Keratinocyte (primary cell): ENCODE measurements around the gene RARS1. TPM values are rescaled to one million over a fixed set of nuclear protein-coding genes. Genes with fewer than 3 reads are reported as not detected.

ENCODE experiments used
- DNase-seq: peaks from one replicate; pipeline ENCODE4 v3.0.0-alpha.2; 2011; ENCODE audit warnings: low read depth, missing footprints, low spot score
- FAIRE-seq: peaks from 2 replicates; lab custom pipeline; 2011; peaks lifted over from hg19 to GRCh38; lab: Jason Lieb, UNC
- H2AFZ ChIP-seq: 2 replicates; pipeline ENCODE4 v1.6.0; 2012; ENCODE audit warnings: low read length, control low read depth, inconsistent platforms; ENCODE audit not compliant: control insufficient read depth
- H3K27ac ChIP-seq: 2 replicates; pipeline ENCODE4 v1.5.1; 2011; ENCODE audit warnings: low read length; ENCODE audit not compliant: control insufficient read depth, insufficient read depth
- H3K27me3 ChIP-seq: 3 replicates; pipeline ENCODE4 v1.6.0; 2011; ENCODE audit warnings: low read length; ENCODE audit not compliant: control insufficient read depth, insufficient read depth; ENCODE audit errors: extremely low read depth
- H3K36me3 ChIP-seq, 2 experiments: 2 replicates in 1 of 2; 3 replicates in 1 of 2; pipeline ENCODE4 v1.5.1; 2011; ENCODE audit warnings: low read length in 2 of 2, mild to moderate bottlenecking in 1 of 2; ENCODE audit not compliant: control insufficient read depth in 2 of 2, insufficient read depth in 2 of 2; ENCODE audit errors: extremely low read depth in 1 of 2
- H3K4me1 ChIP-seq: 3 replicates; pipeline ENCODE4 v1.5.1; 2011; ENCODE audit warnings: low read length; ENCODE audit not compliant: control insufficient read depth, insufficient read depth; ENCODE audit errors: extremely low read depth
- H3K4me2 ChIP-seq: 3 replicates; pipeline ENCODE4 v1.6.0; 2011; ENCODE audit warnings: low read depth, low read length; ENCODE audit not compliant: control insufficient read depth, insufficient read depth; ENCODE audit errors: extremely low read depth
- H3K4me3 ChIP-seq, 3 experiments: fragments of 200-600 bp in 1 of 3; sonication (generic) in 1 of 3; 2 replicates in 2 of 3; 3 replicates in 1 of 3; pipeline ENCODE4 v1.5.1; 2011 to 2016; ENCODE audit warnings: low read length in 3 of 3, mild to moderate bottlenecking in 3 of 3, control low read depth in 2 of 3, inconsistent platforms in 1 of 3, low read depth in 1 of 3, mixed read lengths in 1 of 3, mixed run types in 1 of 3, moderate library complexity in 1 of 3; ENCODE audit not compliant: control insufficient read depth in 2 of 3, insufficient read depth in 2 of 3; ENCODE audit errors: extremely low read depth in 1 of 3
- H3K79me2 ChIP-seq: 2 replicates; pipeline ENCODE4 v1.6.0; 2012; ENCODE audit warnings: low read length; ENCODE audit not compliant: control insufficient read depth, insufficient read depth
- H3K9ac ChIP-seq: 3 replicates; pipeline ENCODE4 v1.6.0; 2011; ENCODE audit warnings: low read length; ENCODE audit not compliant: control insufficient read depth, insufficient read depth; ENCODE audit errors: extremely low read depth
- H3K9me1 ChIP-seq: 3 replicates; pipeline ENCODE4 v1.6.0; 2011; ENCODE audit warnings: low read length; ENCODE audit not compliant: control insufficient read depth, insufficient read depth; ENCODE audit errors: extremely low read depth
- H3K9me3 ChIP-seq: 2 replicates; pipeline ENCODE4 v1.5.1; 2012; ENCODE audit warnings: low read depth, low read length; ENCODE audit not compliant: control insufficient read depth
- H4K20me1 ChIP-seq: 3 replicates; pipeline ENCODE4 v1.6.0; 2011; ENCODE audit warnings: low read length; ENCODE audit not compliant: control insufficient read depth, insufficient read depth; ENCODE audit errors: extremely low read depth
- CTCF ChIP-seq, 3 experiments: IDR thresholded peaks in 1 of 3; conservative IDR thresholded peaks in 1 of 3; optimal IDR thresholded peaks in 1 of 3; 2 replicates in 2 of 3; 3 replicates in 1 of 3; pipeline versions ENCODE3 to v1.5.1; 2011; ENCODE audit warnings: low read length in 3 of 3, mild to moderate bottlenecking in 3 of 3, moderate library complexity in 2 of 3, control low read depth in 1 of 3, inconsistent platforms in 1 of 3; ENCODE audit not compliant: insufficient read depth in 2 of 3; ENCODE audit errors: extremely low read depth in 1 of 3
- EZH2 ChIP-seq: IDR thresholded peaks from one replicate; pipeline ENCODE4 v1.6.1; 2012; ENCODE audit warnings: inconsistent platforms, mild to moderate bottlenecking, low read length, moderate library complexity
- dilution Hi-C: fragments of 300-500 bp; cut with MboI; formaldehyde crosslinking; loops from one replicate; pipeline ENCODE4 v1.7.0; 2020; ENCODE audit warnings: low sequenced_read_pairs; ENCODE audit not compliant: extremely low pct_ligation_motif_present
- polyA plus RNA-seq, 5 experiments: library from polyadenylated mRNA; depleted of rRNA in 3 of 5; stranded (reverse) in 3 of 5; stranded (forward) in 1 of 5; unstranded in 1 of 5; fragments of >200 nt; gene quantifications; 1 replicate in 1 of 5; 2 replicates in 3 of 5; 3 replicates in 1 of 5; pipeline versions ENCODE4 v1.2.1 to v1.2.3, GENCODE V29; 2011 to 2012; ENCODE audit warnings: missing spikeins in 2 of 5, low read depth in 1 of 5, low replicate concordance in 1 of 5

Gene RARS1
- polyA plus RNA-seq, 1 donor (not counting 4 experiments of a cell fraction or from before 2014, with no cell fraction given) = 128 TPM

DNA sequence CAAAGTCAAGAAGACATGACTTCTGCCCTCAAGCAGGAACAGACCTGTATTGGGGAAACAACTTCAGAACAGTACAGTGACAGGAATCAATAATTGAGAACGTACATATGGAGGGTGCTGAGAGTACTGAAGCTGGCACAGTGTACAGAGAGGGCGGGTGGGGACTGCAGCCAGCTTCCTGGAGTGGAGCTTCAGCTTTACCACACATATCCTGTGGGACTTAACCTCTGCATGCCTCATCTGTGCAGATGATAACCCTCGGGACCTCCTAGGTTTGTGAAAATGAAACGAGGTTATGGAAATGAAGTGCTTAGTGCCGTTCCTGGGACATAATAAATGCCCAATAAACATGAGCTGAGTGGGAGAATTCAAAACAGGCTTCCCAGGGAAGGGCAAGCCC, 22.1 kb upstream of the RARS1 start:
- dilution Hi-C loops = no loop called here
- Histone ChIP-seq H3K9ac (no peak overlapping the region), H3K9me1 (no peaks in the 10 kb centered on the region), H3K4me3 (no peak overlapping the region), H2AFZ (no peak overlapping the region), H4K20me1 (no peaks in the 10 kb centered on the region), H3K4me1 (no peaks in the 10 kb centered on the region), H3K79me2 (no peaks in the 10 kb centered on the region), H3K27me3 (no peaks in the 10 kb centered on the region), H3K27ac (no peak overlapping the region), H3K4me2 (no peak overlapping the region), H3K9me3 (no peaks in the 10 kb centered on the region), H3K36me3 (peaks cover 32 to 51% of the 10 kb centered on the region in 2 experiments)
- no peak for DNase-seq
- no peak for TF ChIP-seq CTCF (optimal IDR thresholded peaks at IDR 0.05 in 1 of 3, IDR thresholded peaks at IDR 0.05 in 1 of 3, conservative IDR thresholded peaks at IDR 0.05 in 1 of 3; ENCODE audit: extremely low read depth in 1 of 3, insufficient read depth in 2 of 3, low read length in 3 of 3)
- no peak for TF ChIP-seq EZH2
- no peak for FAIRE-seq

- Histone ChIP-seq H3K27ac (no peak overlapping the region), H3K9me1 (no peaks in the 10 kb centered on the region), H3K9me3 (no peaks in the 10 kb centered on the region), H4K20me1 (no peaks in the 10 kb centered on the region), H3K9ac (no peak overlapping the region), H3K4me1 (no peaks in the 10 kb centered on the region), H3K4me3 (no peak overlapping the region), H3K4me2 (no peak overlapping the region), H3K27me3 (no peaks in the 10 kb centered on the region), H3K36me3 (peaks cover 28 to 53% of the 10 kb centered on the region in 2 experiments), H2AFZ (no peak overlapping the region), H3K79me2 (no peaks in the 10 kb centered on the region)
- no peak for TF ChIP-seq CTCF (optimal IDR thresholded peaks at IDR 0.05 in 1 of 3, IDR thresholded peaks at IDR 0.05 in 1 of 3, conservative IDR thresholded peaks at IDR 0.05 in 1 of 3; ENCODE audit: extremely low read depth in 1 of 3, insufficient read depth in 2 of 3, low read length in 3 of 3)
- no peak for TF ChIP-seq EZH2
- FAIRE-seq (no peak), DNase-seq (no peak)
- dilution Hi-C loops = no loop called here
Observed at GRCh38 chr5:168464641-168465040, 21.6 kb upstream of the RARS1 start.
